K562 (cell line): Measurements from ENCODE around the gene SAMD14. TPM values are rescaled to one million over a fixed set of nuclear protein-coding genes. Genes with fewer than 3 reads are reported as not detected.

Experiments
- CSDE1 ChIP-seq, 2 experiments: fragments of 450-650 bp; IDR thresholded peaks; 2 replicates each; pipeline ENCODE4 v1.6.1; 2016; ENCODE audit warnings: mild to moderate bottlenecking in 1 of 2
- DACH1 ChIP-seq: fragments of 450-650 bp; IDR thresholded peaks from 2 replicates; pipeline ENCODE4 v1.6.1; 2018; ENCODE audit not compliant: partially characterized antibody
- ELF2 ChIP-seq: fragments of 250-450 bp; sonication (Bioruptor Pico); IDR thresholded peaks from 2 replicates; pipeline ENCODE4 v1.5.0; 2021; ENCODE audit warnings: mild to moderate bottlenecking
- GABPB1 ChIP-seq: sonication (generic); formaldehyde crosslinking; IDR thresholded peaks from 2 replicates; pipeline ENCODE4 v1.8.0; 2022; ENCODE audit warnings: mild to moderate bottlenecking, missing genetic modification reagents
- HBP1 ChIP-seq: fragments of 450-650 bp; formaldehyde crosslinking; IDR thresholded peaks from 2 replicates; pipeline ENCODE4 v1.4.0; 2022; ENCODE audit warnings: missing genetic modification characterization
- L3MBTL2 ChIP-seq: fragments of 450-650 bp; IDR thresholded peaks from 2 replicates; pipeline ENCODE4 v1.6.1; 2016; ENCODE audit warnings: mild to moderate bottlenecking, moderate library complexity
- NFIC ChIP-seq: fragments of 450-650 bp; IDR thresholded peaks from 2 replicates; pipeline ENCODE4 v1.6.1; 2017; ENCODE audit warnings: mild to moderate bottlenecking, inconsistent platforms
- NFIX ChIP-seq: fragments of 250-450 bp; sonication (Bioruptor Pico); IDR thresholded peaks from 2 replicates; pipeline ENCODE4 v1.4.0; 2020; ENCODE audit warnings: low read depth, mild to moderate bottlenecking, moderate library complexity
- PRDM10 ChIP-seq: fragments of 450-650 bp; IDR thresholded peaks from 2 replicates; pipeline ENCODE4 v1.6.1; 2018; ENCODE audit not compliant: partially characterized antibody
- RUNX1 ChIP-seq: sonication (generic); IDR thresholded peaks from 2 replicates; pipeline ENCODE4 v1.6.1; 2016; ENCODE audit warnings: antibody characterized with exemption, low read depth
- SLC30A9 ChIP-seq: fragments of 250-450 bp; sonication (Bioruptor Pico); IDR thresholded peaks from 2 replicates; pipeline ENCODE4 v1.8.0; 2022; ENCODE audit warnings: mild to moderate bottlenecking, moderate library complexity
- STAT5A ChIP-seq: IDR thresholded peaks from 2 replicates; pipeline ENCODE4 v1.6.1; 2012; ENCODE audit warnings: low read length, inconsistent platforms, borderline replicate concordance
- ZNF12 ChIP-seq: sonication (generic); formaldehyde crosslinking; IDR thresholded peaks from 2 replicates; pipeline ENCODE4 v1.4.0; 2020; ENCODE audit warnings: mild to moderate bottlenecking, missing genetic modification reagents
- ZNF277 ChIP-seq: fragments of 250-450 bp; sonication (Bioruptor Pico); IDR thresholded peaks from 2 replicates; pipeline ENCODE4 v1.8.0; 2022; ENCODE audit warnings: inconsistent platforms, mild to moderate bottlenecking, moderate library complexity, borderline replicate concordance
- ZNF280B ChIP-seq: fragments of 250-450 bp; sonication (Bioruptor Pico); IDR thresholded peaks from 2 replicates; pipeline ENCODE4 v1.5.1; 2021; ENCODE audit warnings: mild to moderate bottlenecking
- ZNF511 ChIP-seq: sonication (generic); formaldehyde crosslinking; IDR thresholded peaks from 2 replicates; pipeline ENCODE4 v1.8.0; 2022; ENCODE audit warnings: mild to moderate bottlenecking, missing genetic modification reagents
- ZSCAN32 ChIP-seq: fragments of 450-650 bp; formaldehyde crosslinking; IDR thresholded peaks from 2 replicates; pipeline ENCODE4 v1.4.0; 2020; ENCODE audit warnings: mild to moderate bottlenecking, moderate library complexity
- polyA plus RNA-seq, 8 experiments: library from polyadenylated mRNA; depleted of rRNA in 4 of 8; stranded (reverse) in 5 of 8; unstranded in 3 of 8; fragments of >200 nt; fragmentation: Nextera tagmentation in 2 of 8; fragmentation: Illumina TruSeq in 1 of 8; extraction: Ambion mirVana in 2 of 8; extraction: Trizol in 1 of 8; gene quantifications; 2 replicates each; pipeline versions ENCODE4 v1.2.1 to v1.2.3, GENCODE V29; 2011 to 2014; ENCODE audit warnings: inconsistent platforms in 1 of 8, missing spikeins in 1 of 8
- total RNA-seq, 7 experiments: library from RNA; depleted of rRNA in 6 of 7; stranded (reverse); fragments of >200 nt in 6 of 7; fragmentation: Illumina TruSeq in 2 of 7; extraction: Trizol in 2 of 7; gene quantifications; 2 replicates each; pipeline versions ENCODE4 v1.2.1 to v1.2.3, GENCODE V29; 2011 to 2021; ENCODE audit warnings: low replicate concordance in 1 of 7

Gene SAMD14
- total and polyA plus RNA-seq, 9 of the 15 experiments (the other 6 are each of a cell fraction or from before 2014, with no cell fraction given): 0.04 to 0.07 TPM; not detected in 7

GRCh38 chr17:50149417-50150353 is 19.7 kb upstream of the SAMD14 start (continued):
- no peak for TF ChIP-seq PRDM10
- TF ChIP-seq DACH1: no peak
- TF ChIP-seq ELF2 (CRISPR knock-in tag): peak; percentile 19; the same call in 1 of the 2 replicates
- no peak for TF ChIP-seq HBP1
- TF ChIP-seq GABPB1 (CRISPR knock-in tag): peak; percentile 62
- TF ChIP-seq ZNF511: peak; percentile 14; the same call in 1 of the 2 replicates
- no peak for TF ChIP-seq ZNF280B
- TF ChIP-seq CSDE1 (IDR thresholded peaks at IDR 0.05): no peak
- TF ChIP-seq RUNX1: no peak
- TF ChIP-seq ZNF12: no peak
- TF ChIP-seq ZSCAN32 (CRISPR knock-in tag): no peak
- TF ChIP-seq L3MBTL2: peak; percentile 79
- TF ChIP-seq ZNF277 (CRISPR knock-in tag): no peak
- TF ChIP-seq NFIC: peak; percentile 67
- no peak for TF ChIP-seq SLC30A9
- TF ChIP-seq STAT5A: no peak
- no peak for TF ChIP-seq NFIX (CRISPR knock-in tag)
